Measurements from ENCODE around the gene C11orf21. TPM values are rescaled to one million over a fixed set of nuclear protein-coding genes. Genes with fewer than 3 reads are reported as not detected.

The C11orf21 gene
- total and polyA plus RNA-seq, 10 of the 15 experiments (the other 5 are each of a cell fraction or from before 2014, with no cell fraction given): 0.04 to 0.26 (median 0.11) TPM; not detected in 7

- no peaks in the 10 kb centered on the region; a peak in 1 of 4 replicates for H3K27me3 ChIP-seq (replicated peaks in 1 of 2; ENCODE audit: control insufficient read depth in 2 of 2, insufficient read depth in 2 of 2, low read length in 1 of 2)
- H3K4me3 ChIP-seq: no peak overlapping the region
- no peaks in the 10 kb centered on the region for H3K79me2 ChIP-seq (ENCODE audit: control insufficient read depth, insufficient read depth, low read length)
- peak; percentile 4 for DNase-seq (ENCODE audit: low read depth, low spot score)
- H4K20me1 ChIP-seq (ENCODE audit: control insufficient read depth, insufficient read depth): no peaks in the 10 kb centered on the region
- no peaks in the 10 kb centered on the region for H3K36me3 ChIP-seq (ENCODE audit: control insufficient read depth in 2 of 2, insufficient read depth in 2 of 2, low read length in 1 of 2)
- no peak overlapping the region for H3K4me2 ChIP-seq (ENCODE audit: control insufficient read depth, insufficient read depth)
- in situ Hi-C loops (cut with MboI) (no loop called here), intact Hi-C loops (cut with micrococcal nuclease; ENCODE audit: unreplicated experiment) (loop anchor here (1.0 to 2.0 kb wide), 3 partner anchors 93 to 226 kb away; no protein-coding TSS in a partner anchor)
- no TSS peak for BruUV-seq (replicated peaks)
- FAIRE-seq: no peak
- no peak overlapping the region for H2AFZ ChIP-seq (ENCODE audit: control insufficient read depth, low read depth, low read length)
- H3K4me1 ChIP-seq (ENCODE audit: control insufficient read depth, insufficient read depth, low read length): no peaks in the 10 kb centered on the region
- ChIA-PET POLR2A (interaction anchor here (0.7 to 1.4 kb wide), 2 partner anchors 94 to 115 kb away, joined by 3 to 4 read pairs; no protein-coding TSS in a partner anchor), CTCF (interaction anchor here (0.6 to 11.0 kb wide), 24 partner anchors 15 to 595 kb away, joined by 3 to 271 read pairs (median 4); partner anchors contain the start of genes CD81 and TSSC4), RAD21 (ENCODE audit: unreplicated experiment) (interaction anchor here (0.6 to 7.3 kb wide), 16 partner anchors 11 to 582 kb away, joined by 3 to 187 read pairs (median 3); partner anchors contain the start of genes CD81 and TSSC4), SMC1A (ENCODE audit: uncharacterized antibody, unreplicated experiment) (interaction anchor here (0.9 to 3.9 kb wide), 6 partner anchors 18 to 115 kb away, joined by 3 to 60 read pairs (median 4); partner anchors contain the start of gene TSSC4)
- H3K9ac ChIP-seq (ENCODE audit: control insufficient read depth, insufficient read depth, low read length): no peak overlapping the region
- 22% methylated on average over 10 of the region's 10 CpGs for WGBS (ENCODE audit: insufficient coverage, insufficient replicate concordance, low lambda C conversion rate, missing lambda C conversion rate)
- ATAC-seq: peak; percentile 92
- H3K27ac ChIP-seq (ENCODE audit: control insufficient read depth, insufficient read depth): no peak overlapping the region
- no peaks in the 10 kb centered on the region for H3K9me3 ChIP-seq (replicated peaks; ENCODE audit: control insufficient read depth, insufficient read depth, low read length)
- 0 out of 2 replicates have a peak, but pooled peaks have one; percentile 21 for TF ChIP-seq IKZF1 (conservative IDR thresholded peaks at IDR 0.05)
- no peak for TF ChIP-seq ZNF24 (IDR thresholded peaks at IDR 0.05)
- no peak for TF ChIP-seq WRNIP1 (IDR thresholded peaks at IDR 0.05; ENCODE audit: borderline replicate concordance, low read depth, low read length)
- no peak for TF ChIP-seq SMAD1 (IDR thresholded peaks at IDR 0.05; ENCODE audit: low read depth, partially characterized antibody)
- no peak for TF ChIP-seq SIX5 (IDR thresholded peaks at IDR 0.05; ENCODE audit: low read depth, low read length, severe bottlenecking)
- TF ChIP-seq KLF5 (IDR thresholded peaks at IDR 0.05; ENCODE audit: partially characterized antibody): no peak
- TF ChIP-seq SREBF1 (IDR thresholded peaks at IDR 0.05; ENCODE audit: low read length): no peak
- TF ChIP-seq PML (IDR thresholded peaks at IDR 0.05; ENCODE audit: low read length): no peak
- no peak for TF ChIP-seq CHD2 (IDR thresholded peaks at IDR 0.05; ENCODE audit: borderline replicate concordance, low read depth, low read length)
- TF ChIP-seq POLR2A (IDR thresholded peaks at IDR 0.05; ENCODE audit: low read depth, low read length): no peak
- no peak for TF ChIP-seq JUND (IDR thresholded peaks at IDR 0.05; ENCODE audit: low read depth, low read length)
- no peak for TF ChIP-seq PKNOX1 (IDR thresholded peaks at IDR 0.05)
- no peak for TF ChIP-seq PBX3 (IDR thresholded peaks at IDR 0.05; ENCODE audit: insufficient replicate concordance, low read depth, low read length)
- TF ChIP-seq ATF2 (IDR thresholded peaks at IDR 0.05; ENCODE audit: low read length): no peak
- no peak for TF ChIP-seq ZSCAN29 (IDR thresholded peaks at IDR 0.05)
- 0 out of 4 replicates have a peak, but pooled peaks of 1 of the 2 experiments have one; percentile 9 for TF ChIP-seq BHLHE40 (IDR thresholded peaks at IDR 0.05; ENCODE audit: borderline replicate concordance in 1 of 2, low read depth in 2 of 2, low read length in 1 of 2)
- no peak for TF ChIP-seq BCL3 (IDR thresholded peaks at IDR 0.05; ENCODE audit: borderline replicate concordance, insufficient read depth, low read depth, low read length, poor library complexity, severe bottlenecking)
- no peak for TF ChIP-seq MTA3 (IDR thresholded peaks at IDR 0.05; ENCODE audit: borderline replicate concordance, low read length)
- TF ChIP-seq BACH1 (IDR thresholded peaks at IDR 0.05; ENCODE audit: borderline replicate concordance): no peak
- TF ChIP-seq HDAC6 (IDR thresholded peaks at IDR 0.05; ENCODE audit: unreplicated experiment): no peak
Measured at GRCh38 chr11:2305140-2305778, 3.5 kb upstream of the C11orf21 start.
